Keratinocyte (primary cell): ENCODE data around the gene DCT.

ENCODE experiments used
- CTCF ChIP-seq, 3 experiments: IDR thresholded peaks in 1 of 3; conservative IDR thresholded peaks in 1 of 3; optimal IDR thresholded peaks in 1 of 3; 2 replicates in 2 of 3; 3 replicates in 1 of 3; pipeline versions ENCODE3 to v1.5.1; 2011; ENCODE audit warnings: low read length in 3 of 3, mild to moderate bottlenecking in 3 of 3, moderate library complexity in 2 of 3, control low read depth in 1 of 3, inconsistent platforms in 1 of 3; ENCODE audit not compliant: insufficient read depth in 2 of 3; ENCODE audit errors: extremely low read depth in 1 of 3
- EZH2 ChIP-seq: IDR thresholded peaks from one replicate; pipeline ENCODE4 v1.6.1; 2012; ENCODE audit warnings: inconsistent platforms, mild to moderate bottlenecking, low read length, moderate library complexity

- no peak for TF ChIP-seq CTCF (optimal IDR thresholded peaks at IDR 0.05 in 1 of 3, IDR thresholded peaks at IDR 0.05 in 1 of 3, conservative IDR thresholded peaks at IDR 0.05 in 1 of 3; ENCODE audit: extremely low read depth in 1 of 3, insufficient read depth in 2 of 3, low read length in 3 of 3)
- no peak for TF ChIP-seq EZH2
Observed at GRCh38 chr13:94483970-94484369, 4.5 kb upstream of the DCT start.
